Keratinocyte (primary cell): ENCODE data around the gene GABRR2. TPM values are rescaled to one million over a fixed set of nuclear protein-coding genes. Genes with fewer than 3 reads are reported as not detected.

ENCODE experiments used
- DNase-seq: peaks from one replicate; pipeline ENCODE4 v3.0.0-alpha.2; 2011; ENCODE audit warnings: low read depth, missing footprints, low spot score
- FAIRE-seq: peaks from 2 replicates; lab custom pipeline; 2011; peaks lifted over from hg19 to GRCh38; lab: Jason Lieb, UNC
- H2AFZ ChIP-seq: 2 replicates; pipeline ENCODE4 v1.6.0; 2012; ENCODE audit warnings: low read length, control low read depth, inconsistent platforms; ENCODE audit not compliant: control insufficient read depth
- H3K27ac ChIP-seq: 2 replicates; pipeline ENCODE4 v1.5.1; 2011; ENCODE audit warnings: low read length; ENCODE audit not compliant: control insufficient read depth, insufficient read depth
- H3K27me3 ChIP-seq: 3 replicates; pipeline ENCODE4 v1.6.0; 2011; ENCODE audit warnings: low read length; ENCODE audit not compliant: control insufficient read depth, insufficient read depth; ENCODE audit errors: extremely low read depth
- H3K36me3 ChIP-seq, 2 experiments: 2 replicates in 1 of 2; 3 replicates in 1 of 2; pipeline ENCODE4 v1.5.1; 2011; ENCODE audit warnings: low read length in 2 of 2, mild to moderate bottlenecking in 1 of 2; ENCODE audit not compliant: control insufficient read depth in 2 of 2, insufficient read depth in 2 of 2; ENCODE audit errors: extremely low read depth in 1 of 2
- H3K4me1 ChIP-seq: 3 replicates; pipeline ENCODE4 v1.5.1; 2011; ENCODE audit warnings: low read length; ENCODE audit not compliant: control insufficient read depth, insufficient read depth; ENCODE audit errors: extremely low read depth
- H3K4me2 ChIP-seq: 3 replicates; pipeline ENCODE4 v1.6.0; 2011; ENCODE audit warnings: low read depth, low read length; ENCODE audit not compliant: control insufficient read depth, insufficient read depth; ENCODE audit errors: extremely low read depth
- H3K4me3 ChIP-seq, 3 experiments: fragments of 200-600 bp in 1 of 3; sonication (generic) in 1 of 3; 2 replicates in 2 of 3; 3 replicates in 1 of 3; pipeline ENCODE4 v1.5.1; 2011 to 2016; ENCODE audit warnings: low read length in 3 of 3, mild to moderate bottlenecking in 3 of 3, control low read depth in 2 of 3, inconsistent platforms in 1 of 3, low read depth in 1 of 3, mixed read lengths in 1 of 3, mixed run types in 1 of 3, moderate library complexity in 1 of 3; ENCODE audit not compliant: control insufficient read depth in 2 of 3, insufficient read depth in 2 of 3; ENCODE audit errors: extremely low read depth in 1 of 3
- H3K79me2 ChIP-seq: 2 replicates; pipeline ENCODE4 v1.6.0; 2012; ENCODE audit warnings: low read length; ENCODE audit not compliant: control insufficient read depth, insufficient read depth
- H3K9ac ChIP-seq: 3 replicates; pipeline ENCODE4 v1.6.0; 2011; ENCODE audit warnings: low read length; ENCODE audit not compliant: control insufficient read depth, insufficient read depth; ENCODE audit errors: extremely low read depth
- H3K9me1 ChIP-seq: 3 replicates; pipeline ENCODE4 v1.6.0; 2011; ENCODE audit warnings: low read length; ENCODE audit not compliant: control insufficient read depth, insufficient read depth; ENCODE audit errors: extremely low read depth
- H3K9me3 ChIP-seq: 2 replicates; pipeline ENCODE4 v1.5.1; 2012; ENCODE audit warnings: low read depth, low read length; ENCODE audit not compliant: control insufficient read depth
- H4K20me1 ChIP-seq: 3 replicates; pipeline ENCODE4 v1.6.0; 2011; ENCODE audit warnings: low read length; ENCODE audit not compliant: control insufficient read depth, insufficient read depth; ENCODE audit errors: extremely low read depth
- EZH2 ChIP-seq: IDR thresholded peaks from one replicate; pipeline ENCODE4 v1.6.1; 2012; ENCODE audit warnings: inconsistent platforms, mild to moderate bottlenecking, low read length, moderate library complexity
- dilution Hi-C: fragments of 300-500 bp; cut with MboI; formaldehyde crosslinking; loops from one replicate; pipeline ENCODE4 v1.7.0; 2020; ENCODE audit warnings: low sequenced_read_pairs; ENCODE audit not compliant: extremely low pct_ligation_motif_present
- polyA plus RNA-seq, 5 experiments: library from polyadenylated mRNA; depleted of rRNA in 3 of 5; stranded (reverse) in 3 of 5; stranded (forward) in 1 of 5; unstranded in 1 of 5; fragments of >200 nt; gene quantifications; 1 replicate in 1 of 5; 2 replicates in 3 of 5; 3 replicates in 1 of 5; pipeline versions ENCODE4 v1.2.1 to v1.2.3, GENCODE V29; 2011 to 2012; ENCODE audit warnings: missing spikeins in 2 of 5, low read depth in 1 of 5, low replicate concordance in 1 of 5
- TF ChIP-seq, protein P1 (sequence below), 3 experiments: IDR thresholded peaks in 1 of 3; conservative IDR thresholded peaks in 1 of 3; optimal IDR thresholded peaks in 1 of 3; 2 replicates in 2 of 3; 3 replicates in 1 of 3; pipeline versions ENCODE3 to v1.5.1; 2011; ENCODE audit warnings: low read length in 3 of 3, mild to moderate bottlenecking in 3 of 3, moderate library complexity in 2 of 3, control low read depth in 1 of 3, inconsistent platforms in 1 of 3; ENCODE audit not compliant: insufficient read depth in 2 of 3; ENCODE audit errors: extremely low read depth in 1 of 3

GABRR2 gene
- polyA plus RNA-seq, 1 donor (not counting 4 experiments of a cell fraction or from before 2014, with no cell fraction given): 0.03 TPM

DNA sequence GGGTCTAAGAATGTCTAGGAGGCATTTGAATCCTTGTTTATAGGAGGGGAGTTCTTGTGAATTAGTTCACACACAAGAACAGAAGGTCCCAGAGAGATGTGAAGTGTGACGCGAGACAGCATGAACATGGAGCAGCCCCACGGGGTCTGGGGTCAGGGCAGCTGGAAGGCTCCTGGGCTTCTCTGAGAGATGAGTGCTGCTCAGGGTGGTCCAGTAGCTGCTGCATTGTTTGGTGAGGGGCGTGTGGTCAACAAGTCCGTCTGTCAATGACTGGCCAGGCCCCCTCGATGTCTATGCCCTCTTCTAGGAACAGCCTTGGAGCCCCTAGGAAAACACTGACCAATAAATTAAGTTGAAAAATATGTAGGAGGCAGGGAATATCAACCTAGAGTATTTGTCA is 57.8 kb downstream of the GABRR2 start:
- H3K9ac ChIP-seq: no peak overlapping the region
- H3K36me3 ChIP-seq: no peaks in the 10 kb centered on the region
- H3K9me1 ChIP-seq: no peaks in the 10 kb centered on the region
- H3K4me3 ChIP-seq: no peak overlapping the region
- no peaks in the 10 kb centered on the region for H4K20me1 ChIP-seq
- FAIRE-seq (no peak), DNase-seq (no peak)
- H3K79me2 ChIP-seq: no peaks in the 10 kb centered on the region
- dilution Hi-C loops: no loop called here
- H3K27ac ChIP-seq: no peak overlapping the region
- H3K4me2 ChIP-seq: no peak overlapping the region
- no peak overlapping the region for H2AFZ ChIP-seq
- peaks cover 3% of the 10 kb centered on the region for H3K4me1 ChIP-seq
- TF ChIP-seq, protein P1, sequence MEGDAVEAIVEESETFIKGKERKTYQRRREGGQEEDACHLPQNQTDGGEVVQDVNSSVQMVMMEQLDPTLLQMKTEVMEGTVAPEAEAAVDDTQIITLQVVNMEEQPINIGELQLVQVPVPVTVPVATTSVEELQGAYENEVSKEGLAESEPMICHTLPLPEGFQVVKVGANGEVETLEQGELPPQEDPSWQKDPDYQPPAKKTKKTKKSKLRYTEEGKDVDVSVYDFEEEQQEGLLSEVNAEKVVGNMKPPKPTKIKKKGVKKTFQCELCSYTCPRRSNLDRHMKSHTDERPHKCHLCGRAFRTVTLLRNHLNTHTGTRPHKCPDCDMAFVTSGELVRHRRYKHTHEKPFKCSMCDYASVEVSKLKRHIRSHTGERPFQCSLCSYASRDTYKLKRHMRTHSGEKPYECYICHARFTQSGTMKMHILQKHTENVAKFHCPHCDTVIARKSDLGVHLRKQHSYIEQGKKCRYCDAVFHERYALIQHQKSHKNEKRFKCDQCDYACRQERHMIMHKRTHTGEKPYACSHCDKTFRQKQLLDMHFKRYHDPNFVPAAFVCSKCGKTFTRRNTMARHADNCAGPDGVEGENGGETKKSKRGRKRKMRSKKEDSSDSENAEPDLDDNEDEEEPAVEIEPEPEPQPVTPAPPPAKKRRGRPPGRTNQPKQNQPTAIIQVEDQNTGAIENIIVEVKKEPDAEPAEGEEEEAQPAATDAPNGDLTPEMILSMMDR (optimal IDR thresholded peaks at IDR 0.05 in 1 of 3, IDR thresholded peaks at IDR 0.05 in 1 of 3, conservative IDR thresholded peaks at IDR 0.05 in 1 of 3; ENCODE audit: extremely low read depth in 1 of 3, insufficient read depth in 2 of 3, low read length in 3 of 3): no peak
- no peak for TF ChIP-seq EZH2
- no peaks in the 10 kb centered on the region for H3K9me3 ChIP-seq
- H3K27me3 ChIP-seq: peaks cover 2% of the 10 kb centered on the region

DNA sequence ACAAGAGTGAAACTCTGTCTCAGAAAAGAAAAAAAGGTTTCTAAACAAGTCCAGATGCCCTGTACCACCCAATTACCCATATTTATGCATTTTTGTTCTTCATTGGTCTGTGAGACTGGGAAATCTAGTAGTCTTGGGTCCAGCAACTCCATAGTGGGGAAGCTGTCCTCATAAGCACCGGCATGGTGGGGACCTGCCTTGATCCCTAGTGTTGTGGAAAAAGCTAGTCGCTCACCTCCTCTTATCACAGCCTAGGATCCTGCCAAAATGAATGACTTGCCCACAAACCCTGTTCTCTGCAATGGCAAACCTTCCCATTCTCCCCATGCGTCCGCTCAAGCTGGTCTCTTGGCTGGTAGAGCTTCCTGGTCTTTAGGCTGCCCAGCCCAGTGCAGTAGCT is 59.7 kb downstream of the GABRR2 start:
- dilution Hi-C loops: no loop called here
- Histone ChIP-seq H4K20me1 (no peaks in the 10 kb centered on the region), H3K4me2 (no peak overlapping the region), H3K79me2 (no peaks in the 10 kb centered on the region), H3K4me3 (no peak overlapping the region), H3K4me1 (peaks cover under 1% of the 10 kb centered on the region), H3K9me1 (no peaks in the 10 kb centered on the region), H3K27me3 (peaks cover 2% of the 10 kb centered on the region), H2AFZ (no peak overlapping the region), H3K36me3 (no peaks in the 10 kb centered on the region), H3K9ac (no peak overlapping the region), H3K9me3 (no peaks in the 10 kb centered on the region), H3K27ac (no peak overlapping the region)
- no peak for FAIRE-seq
- no peak for TF ChIP-seq EZH2
- TF ChIP-seq, protein P1 (optimal IDR thresholded peaks at IDR 0.05 in 1 of 3, IDR thresholded peaks at IDR 0.05 in 1 of 3, conservative IDR thresholded peaks at IDR 0.05 in 1 of 3; ENCODE audit: extremely low read depth in 1 of 3, insufficient read depth in 2 of 3, low read length in 3 of 3): no peak
- DNase-seq: no peak
